ENCODE measurements around the gene PHKB.

The PHKB gene

DNA sequence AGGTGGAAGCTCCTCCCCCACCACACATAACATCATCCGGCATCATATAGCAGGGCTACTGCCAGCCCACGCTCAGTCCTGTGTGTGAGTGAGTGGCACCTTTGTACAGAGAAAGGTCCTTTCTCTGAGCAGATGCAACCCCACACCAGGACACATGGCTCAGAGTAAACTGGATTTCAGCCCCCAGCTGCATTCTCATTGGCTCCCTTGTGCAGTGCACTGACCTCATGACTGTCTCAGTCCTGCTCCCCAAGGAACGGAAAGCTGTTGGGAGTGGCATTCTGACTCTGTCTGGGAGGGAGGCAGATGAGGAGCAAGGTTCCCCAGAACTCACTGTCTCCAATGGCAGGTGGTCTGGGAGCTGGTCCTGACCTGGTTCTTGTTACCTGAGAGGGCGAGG, 244.1 kb downstream of the PHKB start:
- ATAC-seq = no peak
- TF ChIP-seq ESRRG (CRISPR knock-in tag; IDR thresholded peaks at IDR 0.05) (no peak), TCF4 (CRISPR knock-in tag; IDR thresholded peaks at IDR 0.05; ENCODE audit: borderline replicate concordance) (no peak), ZNF565 (CRISPR knock-in tag; conservative IDR thresholded peaks at IDR 0.05; ENCODE audit: low read depth) (no peak), PPARA (CRISPR knock-in tag; IDR thresholded peaks at IDR 0.05; ENCODE audit: borderline replicate concordance) (no peak), ISL1 (CRISPR knock-in tag; IDR thresholded peaks at IDR 0.05) (no peak), RARB (CRISPR knock-in tag; IDR thresholded peaks at IDR 0.05) (no peak), ZNF8 (CRISPR knock-in tag; IDR thresholded peaks at IDR 0.05) (no peak), CSDC2 (CRISPR knock-in tag; IDR thresholded peaks at IDR 0.05) (no peak), ZC3H10 (CRISPR knock-in tag; IDR thresholded peaks at IDR 0.05) (no peak), ARNTL (CRISPR knock-in tag; IDR thresholded peaks at IDR 0.05; ENCODE audit: borderline replicate concordance, low read depth) (no peak), SNAI2 (CRISPR knock-in tag; IDR thresholded peaks at IDR 0.05) (no peak), GLIS3 (CRISPR knock-in tag; IDR thresholded peaks at IDR 0.05) (no peak), TOX (CRISPR knock-in tag; IDR thresholded peaks at IDR 0.05; ENCODE audit: borderline replicate concordance) (no peak)
- TF ChIP-seq, protein P1, sequence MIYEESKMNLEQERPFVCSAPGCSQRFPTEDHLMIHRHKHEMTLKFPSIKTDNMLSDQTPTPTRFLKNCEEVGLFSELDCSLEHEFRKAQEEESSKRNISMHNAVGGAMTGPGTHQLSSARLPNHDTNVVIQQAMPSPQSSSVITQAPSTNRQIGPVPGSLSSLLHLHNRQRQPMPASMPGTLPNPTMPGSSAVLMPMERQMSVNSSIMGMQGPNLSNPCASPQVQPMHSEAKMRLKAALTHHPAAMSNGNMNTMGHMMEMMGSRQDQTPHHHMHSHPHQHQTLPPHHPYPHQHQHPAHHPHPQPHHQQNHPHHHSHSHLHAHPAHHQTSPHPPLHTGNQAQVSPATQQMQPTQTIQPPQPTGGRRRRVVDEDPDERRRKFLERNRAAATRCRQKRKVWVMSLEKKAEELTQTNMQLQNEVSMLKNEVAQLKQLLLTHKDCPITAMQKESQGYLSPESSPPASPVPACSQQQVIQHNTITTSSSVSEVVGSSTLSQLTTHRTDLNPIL (CRISPR knock-in tag; IDR thresholded peaks at IDR 0.05; ENCODE audit: low read depth) = no peak
- TF ChIP-seq, protein P2, sequence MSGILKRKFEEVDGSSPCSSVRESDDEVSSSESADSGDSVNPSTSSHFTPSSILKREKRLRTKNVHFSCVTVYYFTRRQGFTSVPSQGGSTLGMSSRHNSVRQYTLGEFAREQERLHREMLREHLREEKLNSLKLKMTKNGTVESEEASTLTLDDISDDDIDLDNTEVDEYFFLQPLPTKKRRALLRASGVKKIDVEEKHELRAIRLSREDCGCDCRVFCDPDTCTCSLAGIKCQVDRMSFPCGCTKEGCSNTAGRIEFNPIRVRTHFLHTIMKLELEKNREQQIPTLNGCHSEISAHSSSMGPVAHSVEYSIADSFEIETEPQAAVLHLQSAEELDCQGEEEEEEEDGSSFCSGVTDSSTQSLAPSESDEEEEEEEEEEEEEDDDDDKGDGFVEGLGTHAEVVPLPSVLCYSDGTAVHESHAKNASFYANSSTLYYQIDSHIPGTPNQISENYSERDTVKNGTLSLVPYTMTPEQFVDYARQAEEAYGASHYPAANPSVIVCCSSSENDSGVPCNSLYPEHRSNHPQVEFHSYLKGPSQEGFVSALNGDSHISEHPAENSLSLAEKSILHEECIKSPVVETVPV (CRISPR knock-in tag; IDR thresholded peaks at IDR 0.05) = no peak
- TF ChIP-seq, protein P3, sequence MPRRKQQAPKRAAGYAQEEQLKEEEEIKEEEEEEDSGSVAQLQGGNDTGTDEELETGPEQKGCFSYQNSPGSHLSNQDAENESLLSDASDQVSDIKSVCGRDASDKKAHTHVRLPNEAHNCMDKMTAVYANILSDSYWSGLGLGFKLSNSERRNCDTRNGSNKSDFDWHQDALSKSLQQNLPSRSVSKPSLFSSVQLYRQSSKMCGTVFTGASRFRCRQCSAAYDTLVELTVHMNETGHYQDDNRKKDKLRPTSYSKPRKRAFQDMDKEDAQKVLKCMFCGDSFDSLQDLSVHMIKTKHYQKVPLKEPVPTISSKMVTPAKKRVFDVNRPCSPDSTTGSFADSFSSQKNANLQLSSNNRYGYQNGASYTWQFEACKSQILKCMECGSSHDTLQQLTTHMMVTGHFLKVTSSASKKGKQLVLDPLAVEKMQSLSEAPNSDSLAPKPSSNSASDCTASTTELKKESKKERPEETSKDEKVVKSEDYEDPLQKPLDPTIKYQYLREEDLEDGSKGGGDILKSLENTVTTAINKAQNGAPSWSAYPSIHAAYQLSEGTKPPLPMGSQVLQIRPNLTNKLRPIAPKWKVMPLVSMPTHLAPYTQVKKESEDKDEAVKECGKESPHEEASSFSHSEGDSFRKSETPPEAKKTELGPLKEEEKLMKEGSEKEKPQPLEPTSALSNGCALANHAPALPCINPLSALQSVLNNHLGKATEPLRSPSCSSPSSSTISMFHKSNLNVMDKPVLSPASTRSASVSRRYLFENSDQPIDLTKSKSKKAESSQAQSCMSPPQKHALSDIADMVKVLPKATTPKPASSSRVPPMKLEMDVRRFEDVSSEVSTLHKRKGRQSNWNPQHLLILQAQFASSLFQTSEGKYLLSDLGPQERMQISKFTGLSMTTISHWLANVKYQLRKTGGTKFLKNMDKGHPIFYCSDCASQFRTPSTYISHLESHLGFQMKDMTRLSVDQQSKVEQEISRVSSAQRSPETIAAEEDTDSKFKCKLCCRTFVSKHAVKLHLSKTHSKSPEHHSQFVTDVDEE (CRISPR knock-in tag; IDR thresholded peaks at IDR 0.05) = no peak
- TF ChIP-seq, protein P4, sequence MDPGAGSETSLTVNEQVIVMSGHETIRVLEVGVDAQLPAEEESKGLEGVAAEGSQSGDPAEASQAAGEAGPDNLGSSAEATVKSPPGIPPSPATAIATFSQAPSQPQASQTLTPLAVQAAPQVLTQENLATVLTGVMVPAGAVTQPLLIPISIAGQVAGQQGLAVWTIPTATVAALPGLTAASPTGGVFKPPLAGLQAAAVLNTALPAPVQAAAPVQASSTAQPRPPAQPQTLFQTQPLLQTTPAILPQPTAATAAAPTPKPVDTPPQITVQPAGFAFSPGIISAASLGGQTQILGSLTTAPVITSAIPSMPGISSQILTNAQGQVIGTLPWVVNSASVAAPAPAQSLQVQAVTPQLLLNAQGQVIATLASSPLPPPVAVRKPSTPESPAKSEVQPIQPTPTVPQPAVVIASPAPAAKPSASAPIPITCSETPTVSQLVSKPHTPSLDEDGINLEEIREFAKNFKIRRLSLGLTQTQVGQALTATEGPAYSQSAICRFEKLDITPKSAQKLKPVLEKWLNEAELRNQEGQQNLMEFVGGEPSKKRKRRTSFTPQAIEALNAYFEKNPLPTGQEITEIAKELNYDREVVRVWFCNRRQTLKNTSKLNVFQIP (CRISPR knock-in tag; IDR thresholded peaks at IDR 0.05; ENCODE audit: borderline replicate concordance, low read depth) = no peak
- TF ChIP-seq, protein P5, sequence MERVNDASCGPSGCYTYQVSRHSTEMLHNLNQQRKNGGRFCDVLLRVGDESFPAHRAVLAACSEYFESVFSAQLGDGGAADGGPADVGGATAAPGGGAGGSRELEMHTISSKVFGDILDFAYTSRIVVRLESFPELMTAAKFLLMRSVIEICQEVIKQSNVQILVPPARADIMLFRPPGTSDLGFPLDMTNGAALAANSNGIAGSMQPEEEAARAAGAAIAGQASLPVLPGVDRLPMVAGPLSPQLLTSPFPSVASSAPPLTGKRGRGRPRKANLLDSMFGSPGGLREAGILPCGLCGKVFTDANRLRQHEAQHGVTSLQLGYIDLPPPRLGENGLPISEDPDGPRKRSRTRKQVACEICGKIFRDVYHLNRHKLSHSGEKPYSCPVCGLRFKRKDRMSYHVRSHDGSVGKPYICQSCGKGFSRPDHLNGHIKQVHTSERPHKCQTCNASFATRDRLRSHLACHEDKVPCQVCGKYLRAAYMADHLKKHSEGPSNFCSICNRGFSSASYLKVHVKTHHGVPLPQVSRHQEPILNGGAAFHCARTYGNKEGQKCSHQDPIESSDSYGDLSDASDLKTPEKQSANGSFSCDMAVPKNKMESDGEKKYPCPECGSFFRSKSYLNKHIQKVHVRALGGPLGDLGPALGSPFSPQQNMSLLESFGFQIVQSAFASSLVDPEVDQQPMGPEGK (CRISPR knock-in tag; IDR thresholded peaks at IDR 0.05; ENCODE audit: borderline replicate concordance) = no peak

DNA sequence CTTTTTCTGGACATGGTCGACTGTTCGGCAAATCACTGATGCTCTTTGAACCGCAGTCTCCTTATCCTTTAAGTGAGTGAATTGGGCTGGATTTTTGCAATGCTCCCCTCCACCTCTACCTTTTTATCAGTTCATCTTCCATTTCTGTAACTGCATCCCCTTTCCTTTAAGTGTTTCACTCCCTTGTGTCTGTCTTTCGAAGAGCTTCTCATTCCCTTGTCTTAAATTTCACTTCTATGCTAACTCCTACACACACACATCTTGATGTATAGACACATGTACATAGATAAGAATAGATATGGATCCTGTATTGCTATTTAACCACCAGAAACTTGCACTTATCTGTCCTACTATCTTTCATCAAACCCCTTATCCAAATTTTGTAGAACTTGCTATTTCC, 250.7 kb downstream of the PHKB start:
- ATAC-seq = no peak

More for the DNA sequence above, 250.7 kb downstream of the PHKB start:
- TF ChIP-seq RARB (CRISPR knock-in tag; IDR thresholded peaks at IDR 0.05) (no peak), ZNF70 (CRISPR knock-in tag; IDR thresholded peaks at IDR 0.05) (no peak), ZC3H10 (CRISPR knock-in tag; IDR thresholded peaks at IDR 0.05) (no peak), ISL1 (CRISPR knock-in tag; IDR thresholded peaks at IDR 0.05) (no peak), GLIS3 (CRISPR knock-in tag; IDR thresholded peaks at IDR 0.05) (no peak), ARNTL (CRISPR knock-in tag; IDR thresholded peaks at IDR 0.05; ENCODE audit: borderline replicate concordance, low read depth) (no peak), BACH2 (CRISPR knock-in tag; IDR thresholded peaks at IDR 0.05; ENCODE audit: borderline replicate concordance) (no peak), ZFP30 (CRISPR knock-in tag; IDR thresholded peaks at IDR 0.05) (no peak), ZFP3 (CRISPR knock-in tag; IDR thresholded peaks at IDR 0.05) (no peak), ESRRG (CRISPR knock-in tag; IDR thresholded peaks at IDR 0.05) (no peak), TOX (CRISPR knock-in tag; IDR thresholded peaks at IDR 0.05; ENCODE audit: borderline replicate concordance) (no peak)
- TF ChIP-seq, protein P1 (CRISPR knock-in tag; IDR thresholded peaks at IDR 0.05; ENCODE audit: low read depth) = no peak
- TF ChIP-seq, protein P4 (CRISPR knock-in tag; IDR thresholded peaks at IDR 0.05; ENCODE audit: borderline replicate concordance, low read depth) = no peak
- TF ChIP-seq, protein P2 (CRISPR knock-in tag; IDR thresholded peaks at IDR 0.05) = no peak

Measured in SK-N-SH treated with all-trans-retinoic acid at 6 μM for 48 hours (cell line).